HepG2 (cell line): Measurements from ENCODE around the gene KCND2. TPM values are rescaled to one million over a fixed set of nuclear protein-coding genes. Genes with fewer than 3 reads are reported as not detected.

ENCODE experiments used
- ATAC-seq: fragments of 200-7000 bp; cut with Tn5 transposase; 3 replicates; pipeline ENCODE4 v1.9.1; 2020; ENCODE audit warnings: mild to moderate bottlenecking, moderate library complexity
- BruUV-seq: library from RNA; stranded (reverse); fragments of 400-500 nt; replicated peaks from 2 replicates; lab custom pipeline; 2021; lab: Mats Ljungman, UMichigan
- CTCF ChIA-PET: fragments of 300-600 bp; formaldehyde crosslinking; extraction: SDS; loops from one replicate; lab custom pipeline; 2021; ENCODE audit warnings: low total read pairs, inconsistent platforms, low intra/inter-chr PET ratio; lab: Yijun Ruan, JAX
- POLR2A ChIA-PET: fragments of 350-600 bp; sonication (Branson Sonifier 250); formaldehyde crosslinking; loops from one replicate; lab custom pipeline; 2020; ENCODE audit warnings: antibody characterized with exemption, inconsistent platforms; lab: Yijun Ruan, JAX
- DNase-seq: peaks from one replicate; pipeline ENCODE4 v3.0.0-alpha.2; 2015; ENCODE audit warnings: low spot score
- FAIRE-seq: peaks from 3 replicates; lab custom pipeline; 2011; peaks lifted over from hg19 to GRCh38; lab: Jason Lieb, UNC
- H2AFZ ChIP-seq: one replicate; pipeline ENCODE4 v1.6.1; 2011; ENCODE audit warnings: low read length, inconsistent platforms
- H3K27ac ChIP-seq: fragments of 300-600 bp; 3 replicates; pipeline ENCODE4 v1.8.0; 2011; ENCODE audit warnings: mixed run types, mild to moderate bottlenecking, mixed read lengths, low read length, inconsistent platforms; ENCODE audit not compliant: insufficient read depth; ENCODE audit errors: extremely low read length
- H3K27me3 ChIP-seq, 2 experiments: fragments of 200-600 bp in 1 of 2; 2 replicates in 1 of 2; 3 replicates in 1 of 2; pipeline versions ENCODE4 v1.6.0 to v1.8.0; 2011; ENCODE audit warnings: low read length in 2 of 2, mild to moderate bottlenecking in 2 of 2, moderate library complexity in 2 of 2, inconsistent platforms in 1 of 2; ENCODE audit not compliant: insufficient read depth in 2 of 2, control insufficient read depth in 1 of 2
- H3K36me3 ChIP-seq, 2 experiments: fragments of 200-600 bp in 1 of 2; replicated peaks in 1 of 2; 2 replicates in 1 of 2; 3 replicates in 1 of 2; pipeline versions ENCODE4 v1.5.1 to v1.8.0; 2011; ENCODE audit warnings: low read length in 2 of 2, inconsistent platforms in 1 of 2; ENCODE audit not compliant: insufficient read depth in 2 of 2, control insufficient read depth in 1 of 2
- H3K4me1 ChIP-seq: 2 replicates; pipeline ENCODE4 v1.5.1; 2012; ENCODE audit warnings: low read length, inconsistent platforms; ENCODE audit not compliant: insufficient read depth
- H3K4me2 ChIP-seq: 2 replicates; pipeline ENCODE4 v1.6.0; 2011; ENCODE audit warnings: low read depth, low read length, inconsistent platforms
- H3K4me3 ChIP-seq, 3 experiments: fragments of 200-600 bp in 1 of 3; sonication (generic), shearing (Covaris generic) in 1 of 3; replicated peaks in 1 of 3; 2 replicates each; pipeline ENCODE4 v1.5.1; 2011 to 2016; ENCODE audit warnings: low read length in 3 of 3, inconsistent platforms in 2 of 3, low read depth in 2 of 3, mild to moderate bottlenecking in 2 of 3, control low read depth in 1 of 3, mixed read lengths in 1 of 3; ENCODE audit not compliant: insufficient read depth in 1 of 3
- H3K79me2 ChIP-seq: one replicate; pipeline ENCODE4 v1.6.1; 2011; ENCODE audit warnings: low read length, inconsistent platforms; ENCODE audit not compliant: insufficient read depth
- H3K9ac ChIP-seq: 2 replicates; pipeline ENCODE4 v1.6.0; 2011; ENCODE audit warnings: mild to moderate bottlenecking, low read depth, low read length, inconsistent platforms; ENCODE audit not compliant: insufficient read depth
- H3K9me3 ChIP-seq: 2 replicates; pipeline ENCODE4 v1.5.1; 2012; ENCODE audit warnings: mild to moderate bottlenecking, low read length
- H4K20me1 ChIP-seq: 2 replicates; pipeline ENCODE4 v1.6.0; 2011; ENCODE audit warnings: inconsistent platforms, mild to moderate bottlenecking, low read length, moderate library complexity; ENCODE audit not compliant: insufficient read depth
- HNRNPLL ChIP-seq: fragments of 200-400 bp; formaldehyde crosslinking; IDR thresholded peaks from 2 replicates; pipeline ENCODE4 v1.6.1; 2017; ENCODE audit warnings: mild to moderate bottlenecking, low read depth, low read length; ENCODE audit not compliant: poor library complexity, severe bottlenecking
- ZNF407 ChIP-seq: sonication (generic); formaldehyde crosslinking; IDR thresholded peaks from one replicate; pipeline ENCODE4 v1.5.1; 2020; ENCODE audit warnings: mild to moderate bottlenecking, missing genetic modification reagents; ENCODE audit errors: not compliant biosample characterization
- ZNF800 ChIP-seq: sonication (generic); formaldehyde crosslinking; IDR thresholded peaks from 2 replicates; pipeline ENCODE4 v1.4.0; 2020; ENCODE audit warnings: missing genetic modification reagents
- WGBS: methylation state at CpG from one replicate; pipeline ENCODE4 v1.1.6; 2017; ENCODE audit warnings: low lambda C conversion rate; 5-methylcytosine and 5-hydroxymethylcytosine counted together
- in situ Hi-C: cut with HindIII; loops from 2 replicates; pipeline ENCODE4 v1.10.0; 2017; ENCODE audit warnings: low pct_unique_long_range_greater_than_20kb; ENCODE audit not compliant: extremely low pct_ligation_motif_present
- intact Hi-C: fragments of 100-400 bp; cut with micrococcal nuclease; formaldehyde crosslinking; loops from one replicate; pipeline ENCODE4 v1.10.0; 2022; ENCODE audit not compliant: unreplicated experiment
- polyA plus RNA-seq, 8 experiments: library from polyadenylated mRNA; depleted of rRNA in 3 of 8; stranded (reverse) in 7 of 8; unstranded in 1 of 8; fragments of >200 nt; fragmentation: Illumina TruSeq in 4 of 8; extraction: Trizol in 4 of 8; gene quantifications; 2 replicates each; pipeline versions ENCODE4 v1.2.1 to v1.2.3, GENCODE V29; 2011 to 2016; ENCODE audit warnings: low read depth in 4 of 8, missing spikeins in 1 of 8, mixed read lengths in 1 of 8; ENCODE audit not compliant: insufficient read depth in 1 of 8
- total RNA-seq, 5 experiments: library from RNA; depleted of rRNA; stranded (reverse); fragments of >200 nt; fragmentation: Illumina TruSeq; extraction: Trizol; gene quantifications; 2 replicates each; pipeline ENCODE4 v1.2.3, GENCODE V29; 2016; ENCODE audit warnings: low read depth in 1 of 5

Gene KCND2
- total and polyA plus RNA-seq, 2 of the 13 experiments (the other 11 are each of a cell fraction or from before 2014, with no cell fraction given): not detected

DNA sequence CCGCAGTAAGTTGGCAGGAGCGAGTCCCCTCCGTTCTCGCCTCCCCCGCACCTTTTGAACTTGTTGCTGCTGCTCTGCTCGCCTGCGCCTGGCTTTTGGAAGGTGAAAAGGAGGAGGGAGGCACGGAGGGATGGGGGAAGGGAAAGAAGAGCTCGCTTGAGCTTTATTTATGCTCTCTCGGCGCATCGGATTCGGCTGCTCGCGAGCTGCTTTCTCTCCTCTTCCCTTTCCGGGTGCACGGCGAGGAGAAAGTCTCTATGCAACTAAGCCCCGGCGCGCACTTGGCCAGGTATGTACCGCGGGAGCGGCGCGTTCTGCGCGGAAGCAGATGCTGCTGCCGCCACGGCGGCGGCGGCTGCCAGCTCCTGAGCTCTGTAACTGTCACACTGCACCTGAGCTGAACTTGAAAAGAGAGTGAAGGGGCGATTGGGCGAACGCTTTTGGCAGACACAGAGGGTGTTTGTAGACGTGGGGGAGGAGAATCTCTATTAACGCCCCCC lies 551 bp downstream of the KCND2 start:
- no peaks in the 10 kb centered on the region for H4K20me1 ChIP-seq
- intact Hi-C loops: loop anchor here (10.0 kb wide), 1 partner anchor 281 kb away; no protein-coding TSS in a partner anchor
- peaks cover 0 to 21% of the 10 kb centered on the region in 2 experiments; a peak in 3 of 5 replicates for H3K27me3 ChIP-seq
- H3K4me3 ChIP-seq: peak overlapping the region in 2 of 3 experiments; percentile 9 to 46; a peak in 3 of 6 replicates
- BruUV-seq: no TSS peak
- no peaks in the 10 kb centered on the region for H3K79me2 ChIP-seq
- ATAC-seq (peak; percentile 82), DNase-seq (peak; percentile 0)
- no peak overlapping the region for H3K27ac ChIP-seq
- H3K36me3 ChIP-seq: no peaks in the 10 kb centered on the region
- 6% methylated on average over 25 of the region's 38 CpGs for WGBS
- TF ChIP-seq HNRNPLL (peak; percentile 52), ZNF800 (CRISPR knock-in tag) (0 out of 2 replicates have a peak, but pooled peaks have one; percentile 25), ZNF407 (CRISPR knock-in tag) (no peak)
- TF ChIP-seq, all 625 proteins: peak for 2
- no peak overlapping the region for H2AFZ ChIP-seq
- H3K4me2 ChIP-seq: peak overlapping the region; percentile 49; the same call in 1 of the 2 replicates
- no peak overlapping the region for H3K9ac ChIP-seq
- ChIA-PET POLR2A (no interaction called here), CTCF (no interaction called here)
- no peaks in the 10 kb centered on the region for H3K9me3 ChIP-seq
- in situ Hi-C loops: loop anchor here (5.0 kb wide), 1 partner anchor 336 kb away; no protein-coding TSS in a partner anchor
- FAIRE-seq: no peak
- H3K4me1 ChIP-seq: no peaks in the 10 kb centered on the region
